Chondrocyte (in vitro differentiated cells): ENCODE measurements around the gene PMP22. TPM values are rescaled to one million over a fixed set of nuclear protein-coding genes. Genes with fewer than 3 reads are reported as not detected.

ENCODE experiments used
- DNase-seq: peaks from one replicate; pipeline ENCODE4 v3.0.0; 2021; ENCODE audit warnings: mixed read lengths, low spot score
- H3K27ac Mint-ChIP-seq: one replicate; pipeline ENCODE4 v1.8.0; 2021; ENCODE audit warnings: mild to moderate bottlenecking, moderate library complexity, mixed read lengths; ENCODE audit not compliant: unreplicated experiment
- H3K27me3 Mint-ChIP-seq: 2 replicates; pipeline ENCODE4 v1.8.0; 2021; ENCODE audit warnings: low read depth, mixed read lengths
- H3K36me3 Mint-ChIP-seq: 2 replicates; pipeline ENCODE4 v1.8.0; 2021; ENCODE audit warnings: low read depth, mixed read lengths
- H3K4me1 Mint-ChIP-seq: 2 replicates; pipeline ENCODE4 v1.8.0; 2021; ENCODE audit warnings: low read depth, mild to moderate bottlenecking, mixed read lengths
- H3K4me3 Mint-ChIP-seq: one replicate; pipeline ENCODE4 v1.8.0; 2021; ENCODE audit warnings: mild to moderate bottlenecking, moderate library complexity, mixed read lengths; ENCODE audit not compliant: unreplicated experiment
- H3K9me3 Mint-ChIP-seq: 2 replicates; pipeline ENCODE4 v1.8.0; 2021; ENCODE audit warnings: low read depth, mixed read lengths
- total RNA-seq: library from RNA; stranded (reverse); gene quantifications from 3 replicates; pipeline ENCODE4 v1.2.1, GENCODE V29; 2021
- TF ChIP-seq, protein P1 (sequence below): fragments of 200-600 bp; sonication (generic); IDR thresholded peaks from 2 replicates; pipeline ENCODE4 v1.5.0; 2021; ENCODE audit warnings: antibody characterized with exemption, mild to moderate bottlenecking, moderate library complexity

Gene PMP22
- total RNA-seq, 1 donor from 2014 or later: 152 TPM

DNA sequence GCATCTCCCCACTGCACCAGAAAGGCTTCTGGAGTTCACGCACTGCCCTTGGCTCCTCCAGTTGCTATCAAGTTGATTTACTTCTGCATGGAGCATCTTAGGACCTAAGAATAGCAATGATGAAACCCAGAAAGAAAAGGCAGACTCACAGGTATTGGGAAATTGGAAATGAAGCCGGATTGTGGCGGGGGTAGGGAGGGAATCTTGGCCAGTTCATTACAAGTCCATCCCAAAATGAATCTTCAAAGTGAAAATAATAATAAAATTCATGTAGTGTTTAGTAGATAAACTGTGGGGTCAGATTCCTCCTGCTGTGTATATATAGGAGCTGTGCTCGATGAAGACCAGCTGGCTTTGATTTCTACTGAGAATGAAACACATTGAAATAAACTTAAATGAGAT, 42.6 kb upstream of the PMP22 start:
- TF ChIP-seq, protein P1, sequence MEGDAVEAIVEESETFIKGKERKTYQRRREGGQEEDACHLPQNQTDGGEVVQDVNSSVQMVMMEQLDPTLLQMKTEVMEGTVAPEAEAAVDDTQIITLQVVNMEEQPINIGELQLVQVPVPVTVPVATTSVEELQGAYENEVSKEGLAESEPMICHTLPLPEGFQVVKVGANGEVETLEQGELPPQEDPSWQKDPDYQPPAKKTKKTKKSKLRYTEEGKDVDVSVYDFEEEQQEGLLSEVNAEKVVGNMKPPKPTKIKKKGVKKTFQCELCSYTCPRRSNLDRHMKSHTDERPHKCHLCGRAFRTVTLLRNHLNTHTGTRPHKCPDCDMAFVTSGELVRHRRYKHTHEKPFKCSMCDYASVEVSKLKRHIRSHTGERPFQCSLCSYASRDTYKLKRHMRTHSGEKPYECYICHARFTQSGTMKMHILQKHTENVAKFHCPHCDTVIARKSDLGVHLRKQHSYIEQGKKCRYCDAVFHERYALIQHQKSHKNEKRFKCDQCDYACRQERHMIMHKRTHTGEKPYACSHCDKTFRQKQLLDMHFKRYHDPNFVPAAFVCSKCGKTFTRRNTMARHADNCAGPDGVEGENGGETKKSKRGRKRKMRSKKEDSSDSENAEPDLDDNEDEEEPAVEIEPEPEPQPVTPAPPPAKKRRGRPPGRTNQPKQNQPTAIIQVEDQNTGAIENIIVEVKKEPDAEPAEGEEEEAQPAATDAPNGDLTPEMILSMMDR: no peak
- no peaks in the 10 kb centered on the region for H3K9me3 Mint-ChIP-seq
- no peak overlapping the region for H3K4me3 Mint-ChIP-seq
- no peak overlapping the region for H3K27ac Mint-ChIP-seq
- no peak for DNase-seq
- no peaks in the 10 kb centered on the region for H3K36me3 Mint-ChIP-seq
- no peaks in the 10 kb centered on the region for H3K27me3 Mint-ChIP-seq
- H3K4me1 Mint-ChIP-seq: peaks cover 30% of the 10 kb centered on the region

DNA sequence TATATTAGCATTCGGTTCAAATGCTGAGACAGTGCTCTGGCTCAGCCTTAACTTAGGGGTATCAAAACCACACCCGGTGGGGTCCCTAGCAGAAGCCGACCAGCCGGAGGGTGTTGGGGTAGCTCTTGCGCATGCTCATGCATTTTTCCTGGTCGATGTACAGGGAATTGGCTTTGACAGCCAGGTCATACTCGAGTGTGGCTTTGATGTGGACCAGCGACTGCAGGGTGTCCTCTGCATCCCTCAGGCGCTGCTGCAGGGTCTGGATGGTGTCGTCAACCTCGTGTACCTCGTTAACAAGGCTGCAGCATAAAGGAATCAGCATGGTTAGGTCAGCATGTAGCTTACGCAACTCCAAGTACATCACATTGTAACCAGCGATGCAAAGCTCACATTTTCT, 38.7 kb upstream of the PMP22 start:
- H3K4me3 Mint-ChIP-seq: no peak overlapping the region
- TF ChIP-seq, protein P1: no peak
- H3K36me3 Mint-ChIP-seq: no peaks in the 10 kb centered on the region
- H3K9me3 Mint-ChIP-seq: no peaks in the 10 kb centered on the region
- H3K27ac Mint-ChIP-seq: no peak overlapping the region
- peaks cover 42% of the 10 kb centered on the region for H3K4me1 Mint-ChIP-seq
- no peaks in the 10 kb centered on the region for H3K27me3 Mint-ChIP-seq
- DNase-seq: no peak

DNA sequence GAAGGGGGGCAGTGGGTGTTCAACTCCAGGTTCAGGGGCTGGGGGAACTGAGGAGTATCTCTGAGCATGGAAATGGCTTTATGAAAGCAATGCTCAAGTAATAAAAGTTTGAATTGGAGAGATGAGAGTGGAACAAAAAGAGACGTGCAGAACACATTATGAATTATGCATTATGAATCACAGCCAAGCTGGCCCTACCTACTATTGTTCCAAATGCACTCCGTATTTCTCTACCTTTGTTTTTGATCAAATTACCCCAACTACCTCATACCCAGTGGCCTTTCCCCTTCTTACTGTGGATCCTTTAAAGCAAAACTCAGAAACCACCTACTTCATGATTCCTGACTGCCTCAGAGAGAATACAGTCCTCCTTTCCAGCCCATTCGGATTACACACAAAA, 38.1 kb upstream of the PMP22 start:
- H3K4me1 Mint-ChIP-seq: peaks cover 44% of the 10 kb centered on the region
- TF ChIP-seq, protein P1: no peak
- no peak overlapping the region for H3K4me3 Mint-ChIP-seq
- H3K27me3 Mint-ChIP-seq: no peaks in the 10 kb centered on the region
- H3K9me3 Mint-ChIP-seq: no peaks in the 10 kb centered on the region
- no peaks in the 10 kb centered on the region for H3K36me3 Mint-ChIP-seq
- H3K27ac Mint-ChIP-seq: no peak overlapping the region
- DNase-seq: no peak

DNA sequence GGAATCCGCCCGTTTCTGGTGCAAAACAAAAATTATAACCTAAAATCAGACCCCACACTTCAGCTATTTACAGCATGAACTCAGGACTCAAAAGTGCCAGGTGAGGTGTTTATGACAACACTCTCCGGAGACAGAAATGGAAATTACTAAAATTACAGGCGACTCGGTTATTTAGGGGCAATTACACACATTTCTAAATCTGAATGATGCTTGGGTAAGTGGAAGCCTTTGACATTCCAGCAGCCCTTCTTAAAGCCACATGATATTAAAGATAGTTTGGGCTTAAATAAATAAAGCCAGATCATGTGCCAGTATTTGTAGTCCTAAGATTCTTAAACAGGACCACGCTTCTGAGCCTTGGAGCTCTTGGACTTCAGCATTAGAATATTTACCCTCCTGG, 36.7 kb upstream of the PMP22 start:
- Mint-ChIP-seq H3K4me1 (peaks cover 44% of the 10 kb centered on the region), H3K27ac (no peak overlapping the region), H3K9me3 (no peaks in the 10 kb centered on the region), H3K4me3 (no peak overlapping the region), H3K36me3 (no peaks in the 10 kb centered on the region), H3K27me3 (no peaks in the 10 kb centered on the region)
- TF ChIP-seq, protein P1: no peak
- no peak for DNase-seq

DNA sequence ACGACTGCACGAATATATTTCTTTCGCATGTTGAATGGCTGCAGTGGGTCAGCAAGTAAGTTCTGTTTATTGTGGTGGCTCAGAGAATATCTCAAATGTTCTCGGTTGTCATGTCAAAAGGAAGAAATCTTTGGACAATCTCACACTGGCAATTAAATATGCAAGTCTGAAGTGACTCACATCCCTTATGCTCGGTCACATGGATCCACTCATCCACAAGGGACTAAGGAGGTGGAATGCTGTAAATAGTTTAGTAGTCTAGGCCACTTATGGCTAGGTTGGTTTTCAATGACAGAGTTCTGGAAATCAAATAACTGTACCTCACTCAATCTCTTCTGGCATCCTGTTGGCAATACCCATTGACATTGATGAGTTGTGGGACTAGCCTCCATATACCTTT, 33.0 kb upstream of the PMP22 start:
- H3K36me3 Mint-ChIP-seq: no peaks in the 10 kb centered on the region
- TF ChIP-seq, protein P1: no peak
- peaks cover 25% of the 10 kb centered on the region for H3K4me1 Mint-ChIP-seq
- no peaks in the 10 kb centered on the region for H3K27me3 Mint-ChIP-seq
- H3K9me3 Mint-ChIP-seq: no peaks in the 10 kb centered on the region
- no peak overlapping the region for H3K27ac Mint-ChIP-seq
- no peak overlapping the region for H3K4me3 Mint-ChIP-seq
- DNase-seq: no peak
